Measurements from ENCODE around the gene SCD5.

SCD5 gene

DNA sequence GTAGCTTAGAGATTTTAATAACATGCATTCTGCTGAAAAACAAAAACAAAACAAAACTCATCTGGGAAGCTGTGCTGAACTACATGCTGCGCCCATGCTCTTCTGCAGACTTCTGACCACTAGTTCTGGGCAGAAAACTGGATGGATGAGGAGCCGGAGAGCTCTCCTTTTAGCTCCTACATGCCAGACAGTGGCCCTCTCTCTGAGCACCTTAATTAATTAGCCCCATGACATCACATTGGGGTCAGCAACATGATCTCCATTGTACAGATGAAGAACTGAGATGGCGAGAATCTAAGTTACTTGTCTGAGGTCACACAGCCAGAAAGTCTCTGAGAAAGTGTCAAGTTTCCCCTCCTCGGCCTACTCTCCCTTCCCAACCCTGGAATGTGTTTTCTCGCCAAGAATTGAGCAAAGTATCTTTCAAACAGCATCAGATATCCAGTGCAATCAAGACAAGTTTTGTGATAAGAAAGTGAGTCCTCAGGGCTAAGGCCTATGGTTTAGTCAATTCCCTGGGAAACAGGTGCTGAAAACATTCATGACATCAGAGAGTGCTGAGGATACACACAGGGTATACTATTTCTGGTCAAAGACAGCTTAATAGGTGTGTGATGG lies 21.6 kb downstream of the SCD5 start:
- no peak for TF ChIP-seq CTCF (conservative IDR thresholded peaks at IDR 0.05)
- no peak overlapping the region for H3K27ac ChIP-seq

DNA sequence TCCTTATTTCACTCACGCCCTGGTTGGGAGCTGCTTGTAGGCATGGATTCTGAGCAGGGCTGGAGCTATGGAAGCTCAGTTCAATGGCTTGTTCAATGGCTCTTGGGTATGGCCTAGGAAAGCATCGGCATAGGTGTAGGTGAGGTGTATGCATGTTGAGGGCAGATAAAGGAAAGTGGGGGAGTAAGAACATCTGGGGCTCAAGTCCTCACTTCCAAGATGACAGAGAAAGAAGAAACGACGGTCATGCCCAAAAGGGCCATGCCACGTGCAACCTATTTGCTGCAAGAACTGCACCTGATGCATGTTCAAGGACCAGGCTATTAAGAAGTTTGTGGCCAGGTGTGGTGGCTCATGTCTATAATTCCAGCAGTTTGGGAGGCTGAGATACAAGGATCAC lies 23.4 kb downstream of the SCD5 start:
- no peak overlapping the region for H3K27ac ChIP-seq
- no peak for TF ChIP-seq CTCF (conservative IDR thresholded peaks at IDR 0.05)

DNA sequence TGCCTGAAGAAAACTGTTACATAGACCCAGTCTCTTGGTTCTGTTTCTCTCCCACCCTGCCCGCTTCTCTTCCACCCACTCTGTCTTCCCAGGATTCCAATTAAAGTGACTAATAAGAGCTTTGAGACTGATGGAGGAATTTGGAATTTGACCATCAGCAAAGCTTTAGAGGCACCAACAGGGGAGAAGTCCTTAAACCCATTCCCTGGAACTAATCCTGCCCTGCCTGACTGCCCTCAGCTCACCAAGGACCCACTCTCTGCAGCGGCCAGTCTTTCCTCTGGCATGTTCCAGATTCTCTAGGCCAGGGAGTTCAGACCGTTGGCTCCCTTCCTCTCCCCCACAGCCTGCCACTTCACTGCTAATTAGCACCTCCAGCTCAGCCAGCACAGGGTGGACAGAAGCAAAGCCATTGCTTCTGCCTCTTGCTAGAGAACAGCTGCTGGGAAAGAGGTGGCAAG lies 23.9 kb downstream of the SCD5 start:
- H3K27ac ChIP-seq = no peak overlapping the region
- no peak for TF ChIP-seq CTCF (conservative IDR thresholded peaks at IDR 0.05)

DNA sequence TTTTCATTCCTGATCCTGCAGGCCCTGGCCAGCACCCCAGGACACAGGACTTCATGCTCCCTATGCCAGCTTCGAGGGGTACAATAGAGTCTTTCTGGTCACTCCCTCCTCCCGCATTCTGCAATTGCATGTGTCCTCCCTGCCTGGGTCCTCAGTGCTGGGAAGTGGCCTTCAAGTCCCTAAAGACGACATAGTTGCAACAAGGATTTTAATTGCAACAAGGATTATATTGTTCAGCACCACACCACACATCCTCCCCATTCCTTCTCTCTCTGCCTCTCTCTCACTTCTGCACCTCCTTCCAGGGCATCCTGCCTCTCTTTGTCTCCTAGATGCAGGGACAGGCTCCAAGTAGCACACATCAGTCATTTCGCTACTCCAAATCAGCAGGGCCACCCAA lies 25.5 kb downstream of the SCD5 start:
- no peak for TF ChIP-seq CTCF (conservative IDR thresholded peaks at IDR 0.05)
- H3K27ac ChIP-seq = no peak overlapping the region

- no peak for TF ChIP-seq CTCF (conservative IDR thresholded peaks at IDR 0.05)
- no peak overlapping the region for H3K27ac ChIP-seq
Measured at GRCh38 chr4:82770607-82771006, 28.0 kb downstream of the SCD5 start.

DNA sequence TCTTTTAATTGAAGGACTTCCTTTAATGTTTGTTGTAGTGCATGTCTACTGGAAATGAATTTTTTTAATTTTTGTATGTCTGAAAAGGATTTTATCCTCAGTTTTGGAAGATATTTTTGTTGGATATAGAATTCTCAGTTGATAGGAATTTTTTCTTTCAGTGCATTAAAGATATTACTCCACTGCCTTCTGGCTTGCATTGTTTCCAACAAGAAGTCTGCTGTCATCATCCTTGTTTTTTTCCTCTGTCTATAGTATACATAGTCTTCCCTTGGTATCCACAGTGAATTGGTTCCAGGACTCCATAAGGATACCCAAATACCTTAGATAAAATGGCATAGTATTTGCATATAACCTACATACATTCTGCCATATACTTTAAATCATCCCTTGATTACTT lies 33.5 kb downstream of the SCD5 start:
- TF ChIP-seq CTCF (conservative IDR thresholded peaks at IDR 0.05) = no peak
- no peak overlapping the region for H3K27ac ChIP-seq

DNA sequence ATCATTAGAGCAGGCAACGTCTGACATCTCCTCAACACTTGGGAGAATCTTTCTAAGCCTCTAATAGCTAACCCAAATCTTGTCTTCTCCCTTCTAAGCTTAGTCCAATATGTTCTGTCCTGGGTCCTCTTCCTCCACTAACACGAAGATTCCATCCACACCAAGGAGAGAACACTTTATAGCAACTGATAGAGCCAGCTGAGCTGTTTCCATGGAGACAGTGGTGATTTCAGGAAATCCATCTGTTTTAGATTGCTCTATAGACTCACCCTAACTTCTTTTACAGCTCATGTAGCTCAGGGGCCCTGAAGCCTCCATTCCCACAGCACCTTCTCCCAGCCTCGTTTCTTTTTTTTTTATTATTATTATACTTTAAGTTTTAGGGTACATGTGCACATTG lies 37.4 kb downstream of the SCD5 start:
- TF ChIP-seq CTCF (conservative IDR thresholded peaks at IDR 0.05) = no peak

More for the DNA sequence above, 37.4 kb downstream of the SCD5 start:
- H3K27ac ChIP-seq = no peak overlapping the region

Measured in VCaP (cell line).